H1 (cell line): Measurements from ENCODE around the gene PFDN4. TPM values are rescaled to one million over a fixed set of nuclear protein-coding genes. Genes with fewer than 3 reads are reported as not detected.

ENCODE experiments used
- CTCF ChIA-PET: fragments of 300-600 bp; sonication (Branson Sonifier 250); formaldehyde crosslinking; loops from one replicate; lab custom pipeline; 2021; ENCODE audit not compliant: partially characterized antibody; lab: Charles Lee
- POLR2A ChIA-PET: fragments of 300-600 bp; sonication (Branson Sonifier 250); formaldehyde crosslinking; loops from one replicate; lab custom pipeline; 2021; ENCODE audit warnings: inconsistent platforms; ENCODE audit not compliant: partially characterized antibody; lab: Charles Lee
- DNase-seq, 2 experiments: peaks; one replicate each; pipeline versions ENCODE4 v3.0.0 to v3.0.0-alpha.2; 2010 to 2022; ENCODE audit warnings: low spot score in 2 of 2, low read depth in 1 of 2, mixed read lengths in 1 of 2
- FAIRE-seq: peaks from 2 replicates; lab custom pipeline; 2011; peaks lifted over from hg19 to GRCh38; lab: Jason Lieb, UNC
- H2AFZ ChIP-seq: 2 replicates; pipeline ENCODE4 v1.8.1; 2012; ENCODE audit warnings: low read length, inconsistent platforms
- H2AK5ac ChIP-seq: 2 replicates; pipeline ENCODE4 v1.6.1; 2013; ENCODE audit warnings: low read depth, low read length
- H2BK120ac ChIP-seq: replicated peaks from 2 replicates; pipeline ENCODE3; 2013; ENCODE audit warnings: low read depth, low read length, inconsistent platforms
- H2BK12ac ChIP-seq: 2 replicates; pipeline ENCODE4 v1.6.1; 2013; ENCODE audit warnings: low read depth, low read length
- H2BK15ac ChIP-seq: 2 replicates; pipeline ENCODE4 v1.6.1; 2013; ENCODE audit warnings: low read length
- H2BK20ac ChIP-seq: 2 replicates; pipeline ENCODE4 v1.6.1; 2013; ENCODE audit warnings: low read length
- H2BK5ac ChIP-seq: 2 replicates; pipeline ENCODE4 v1.6.1; 2013; ENCODE audit warnings: low read depth, low read length
- H3K14ac ChIP-seq: 2 replicates; pipeline ENCODE4 v1.6.1; 2013; ENCODE audit warnings: inconsistent platforms; ENCODE audit not compliant: insufficient read length
- H3K18ac ChIP-seq: 2 replicates; pipeline ENCODE4 v1.6.1; 2013; ENCODE audit warnings: low read length; ENCODE audit errors: extremely low read depth
- H3K23ac ChIP-seq: 2 replicates; pipeline ENCODE4 v1.6.1; 2013; ENCODE audit warnings: inconsistent platforms; ENCODE audit not compliant: insufficient read length
- H3K23me2 ChIP-seq: 2 replicates; pipeline ENCODE4 v1.6.1; 2013; ENCODE audit warnings: low read depth, low read length
- H3K27ac ChIP-seq: 2 replicates; pipeline ENCODE4 v1.6.1; 2011; ENCODE audit warnings: low read depth, low read length, inconsistent platforms
- H3K27me3 ChIP-seq, 4 experiments: replicated peaks in 1 of 4; 1 replicate in 1 of 4; 2 replicates in 3 of 4; pipeline versions ENCODE4 v1.6.1 to v1.8.1; 2011 to 2013; ENCODE audit warnings: low read length in 3 of 4, mild to moderate bottlenecking in 3 of 4, inconsistent platforms in 2 of 4, mixed read lengths in 2 of 4, moderate library complexity in 1 of 4; ENCODE audit not compliant: control insufficient read depth in 3 of 4, insufficient read depth in 3 of 4; ENCODE audit errors: extremely low read depth in 1 of 4
- H3K36me3 ChIP-seq, 4 experiments: 2 replicates each; pipeline versions ENCODE4 v1.6.1 to v1.8.1; 2011 to 2013; ENCODE audit warnings: mild to moderate bottlenecking in 4 of 4, low read length in 3 of 4, moderate library complexity in 2 of 4, control low read depth in 1 of 4, inconsistent platforms in 1 of 4; ENCODE audit not compliant: insufficient read depth in 4 of 4, control insufficient read depth in 2 of 4
- H3K4ac ChIP-seq: replicated peaks from 2 replicates; pipeline ENCODE3; 2013; ENCODE audit warnings: low read length, low read depth, mixed read lengths, inconsistent platforms; ENCODE audit not compliant: insufficient read length
- H3K4me1 ChIP-seq, 4 experiments: replicated peaks in 1 of 4; 1 replicate in 1 of 4; 2 replicates in 3 of 4; pipeline versions ENCODE4 v1.6.1 to v1.8.1; 2011 to 2013; ENCODE audit warnings: low read length in 3 of 4, inconsistent platforms in 2 of 4, mixed read lengths in 1 of 4; ENCODE audit not compliant: insufficient read depth in 4 of 4, control insufficient read depth in 3 of 4
- H3K4me2 ChIP-seq, 2 experiments: 2 replicates each; pipeline versions ENCODE4 v1.6.1 to v1.8.1; 2011 to 2013; ENCODE audit warnings: low read depth in 2 of 2, low read length in 2 of 2, control low read depth in 1 of 2, inconsistent platforms in 1 of 2, mild to moderate bottlenecking in 1 of 2; ENCODE audit not compliant: insufficient read depth in 1 of 2
- H3K4me3 ChIP-seq, 4 experiments: fragments of 200-600, 300-600 bp in 1 of 4; sonication (generic), shearing (Covaris generic), sonication (Bioruptor Twin) in 1 of 4; 2 replicates each; pipeline versions ENCODE4 v1.5.1 to v1.8.1; 2011 to 2016; ENCODE audit warnings: low read length in 4 of 4, low read depth in 3 of 4, control low read depth in 2 of 4, inconsistent platforms in 2 of 4, mild to moderate bottlenecking in 2 of 4, mixed read lengths in 1 of 4, moderate library complexity in 1 of 4; ENCODE audit not compliant: insufficient read depth in 2 of 4; ENCODE audit errors: extremely low read depth in 1 of 4
- H3K56ac ChIP-seq: replicated peaks from 2 replicates; pipeline ENCODE3; 2013; ENCODE audit warnings: low read depth, mild to moderate bottlenecking, mixed read lengths, low read length, inconsistent platforms; ENCODE audit not compliant: insufficient read length
- H3K79me1 ChIP-seq: 2 replicates; pipeline ENCODE4 v1.6.1; 2013; ENCODE audit warnings: low read depth, low read length, control low read depth
- H3K79me2 ChIP-seq, 2 experiments: 2 replicates each; pipeline versions ENCODE4 v1.6.1 to v1.8.1; 2012 to 2013; ENCODE audit warnings: low read length in 2 of 2, mild to moderate bottlenecking in 2 of 2, inconsistent platforms in 1 of 2; ENCODE audit not compliant: insufficient read depth in 2 of 2, control insufficient read depth in 1 of 2
- H3K9ac ChIP-seq, 4 experiments: replicated peaks in 1 of 4; 1 replicate in 1 of 4; 2 replicates in 3 of 4; pipeline versions ENCODE4 v1.6.1 to v1.8.1; 2011 to 2013; ENCODE audit warnings: low read depth in 3 of 4, low read length in 3 of 4, control low read depth in 2 of 4, mild to moderate bottlenecking in 2 of 4, moderate library complexity in 2 of 4, inconsistent platforms in 1 of 4; ENCODE audit errors: extremely low read depth in 1 of 4
- H3K9me3 ChIP-seq, 2 experiments: 2 replicates each; pipeline versions ENCODE4 v1.6.1 to v1.8.1; 2012 to 2013; ENCODE audit warnings: mild to moderate bottlenecking in 2 of 2, moderate library complexity in 2 of 2, control low read depth in 1 of 2, inconsistent platforms in 1 of 2, low read depth in 1 of 2, low read length in 1 of 2, mixed read lengths in 1 of 2; ENCODE audit not compliant: insufficient read depth in 2 of 2
- H4K20me1 ChIP-seq, 2 experiments: replicated peaks in 1 of 2; 2 replicates each; pipeline versions ENCODE3 to v1.8.1; 2011 to 2013; ENCODE audit warnings: inconsistent platforms in 2 of 2, low read length in 2 of 2, mild to moderate bottlenecking in 1 of 2; ENCODE audit not compliant: insufficient read depth in 2 of 2, control insufficient read depth in 1 of 2
- H4K5ac ChIP-seq: 2 replicates; pipeline ENCODE4 v1.6.1; 2013; ENCODE audit warnings: low read length, low read depth, mixed read lengths, inconsistent platforms; ENCODE audit not compliant: insufficient read length
- H4K8ac ChIP-seq: 2 replicates; pipeline ENCODE4 v1.8.0; 2013; ENCODE audit warnings: mild to moderate bottlenecking, moderate library complexity, low read length, inconsistent platforms; ENCODE audit not compliant: insufficient read depth; ENCODE audit errors: extremely low read depth
- H4K91ac ChIP-seq: replicated peaks from 2 replicates; pipeline ENCODE3; 2013; ENCODE audit warnings: low read length, mixed read lengths, inconsistent platforms; ENCODE audit not compliant: insufficient read length
- SIN3A ChIP-seq, 2 experiments: IDR thresholded peaks in 1 of 2; conservative IDR thresholded peaks in 1 of 2; 2 replicates each; pipeline ENCODE4 v1.6.1; 2011 to 2012; ENCODE audit warnings: low read length in 2 of 2, improper control_type of control experiment in 1 of 2, low read depth in 1 of 2, mild to moderate bottlenecking in 1 of 2
- WGBS, 2 experiments: shearing (Covaris generic) in 1 of 2; methylation state at CpG; one replicate each; pipeline versions ENCODE4 v1.1.6 to v1.1.7; 2013 to 2015; ENCODE audit warnings: low lambda C conversion rate in 2 of 2, mixed read lengths in 2 of 2, inconsistent platforms in 1 of 2, low coverage in 1 of 2, missing lambda C conversion rate in 1 of 2; ENCODE audit not compliant: insufficient replicate concordance in 2 of 2, insufficient coverage in 1 of 2, insufficient read length in 1 of 2; ENCODE audit errors: extremely low coverage in 1 of 2, missing lambda C conversion rate in 1 of 2; 5-methylcytosine and 5-hydroxymethylcytosine counted together
- polyA plus RNA-seq, 7 experiments: library from polyadenylated mRNA; depleted of rRNA in 3 of 7; stranded (reverse) in 5 of 7; unstranded in 2 of 7; fragments of >200 nt in 5 of 7; fragments of 200-250 nt in 2 of 7; gene quantifications; 1 replicate in 5 of 7; 2 replicates in 1 of 7; 4 replicates in 1 of 7; pipeline versions ENCODE4 v1.2.1 to v1.2.3, GENCODE V29; 2011 to 2013; ENCODE audit warnings: missing spikeins in 2 of 7, mixed read lengths in 2 of 7
- total RNA-seq: library from RNA; stranded (reverse); fragmentation: NEBNext Ultra II Directional; extraction: Animal tissue kit (Norgen Biotek cat#: 25700); gene quantifications from 2 replicates; pipeline ENCODE4 v1.2.1, GENCODE V29; 2021
- TF ChIP-seq, protein P1 (sequence below), 3 experiments: IDR thresholded peaks; 1 replicate in 2 of 3; 2 replicates in 1 of 3; pipeline versions ENCODE4 v1.5.1 to v1.6.1; 2011; ENCODE audit warnings: low read length in 3 of 3, mild to moderate bottlenecking in 3 of 3, inconsistent platforms in 2 of 3, low read depth in 1 of 3, moderate library complexity in 1 of 3; ENCODE audit not compliant: insufficient read depth in 1 of 3; ENCODE audit errors: control extremely low read depth in 1 of 3

PFDN4 gene
- total and polyA plus RNA-seq, 2 of the 8 experiments (the other 6 are each of a cell fraction or from before 2014, with no cell fraction given): 41.9 to 96.8 TPM

DNA sequence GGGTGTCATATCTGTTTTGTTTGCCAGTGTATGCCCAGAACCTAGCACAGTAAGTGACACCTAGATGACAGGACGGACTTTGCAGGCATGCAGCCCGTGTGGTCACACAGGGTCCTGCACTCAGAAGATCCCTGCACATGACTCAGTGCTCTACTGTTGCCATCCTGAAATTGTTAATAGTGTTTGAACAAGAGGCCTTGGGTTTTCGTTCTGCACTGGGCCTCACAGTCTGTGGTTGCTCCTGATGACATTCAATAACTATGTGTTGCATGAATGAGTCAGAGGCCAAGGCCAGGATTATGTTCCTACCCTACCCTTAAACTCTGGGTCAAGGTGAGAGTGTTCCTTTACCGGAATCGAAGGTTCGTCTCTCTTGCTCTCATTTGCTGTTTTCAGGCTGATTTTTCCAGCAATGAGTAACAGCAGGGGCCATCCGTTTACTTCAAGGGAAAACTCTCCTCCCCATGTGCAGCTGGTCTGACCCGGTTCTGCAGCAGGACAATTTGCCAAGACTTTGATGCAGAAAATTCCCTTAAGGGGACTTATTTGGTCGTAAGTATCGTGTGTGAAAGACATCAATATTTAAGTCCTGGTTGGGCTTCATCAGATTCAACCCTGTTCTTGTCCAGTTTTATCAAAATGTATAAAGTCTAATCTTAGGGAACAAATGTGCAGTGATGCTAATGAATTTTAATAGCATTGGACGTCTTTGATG is 13.0 kb upstream of the PFDN4 start:
- Histone ChIP-seq H4K8ac (no peak overlapping the region), H4K5ac (no peak overlapping the region), H3K9me3 (no peaks in the 10 kb centered on the region), H2BK15ac (no peak overlapping the region), H4K20me1 (no peaks in the 10 kb centered on the region), H3K9ac (no peak overlapping the region), H3K27ac (no peak overlapping the region), H3K18ac (no peak overlapping the region), H3K79me2 (no peaks in the 10 kb centered on the region), H2BK5ac (no peak overlapping the region), H3K56ac (no peak overlapping the region), H2AK5ac (no peak overlapping the region), H3K23ac (no peak overlapping the region), H3K4ac (no peak overlapping the region), H3K4me1 (no peaks in the 10 kb centered on the region), H3K79me1 (no peaks in the 10 kb centered on the region), H2BK20ac (no peak overlapping the region), H3K14ac (no peak overlapping the region), H3K36me3 (no peaks in the 10 kb centered on the region), H2AFZ (no peak overlapping the region), H3K27me3 (no peaks in the 10 kb centered on the region), H4K91ac (no peak overlapping the region), H3K4me2 (no peak overlapping the region), H2BK12ac (no peak overlapping the region), H3K23me2 (no peaks in the 10 kb centered on the region), H3K4me3 (no peak overlapping the region), H2BK120ac (no peak overlapping the region)
- CTCF ChIA-PET: interaction anchor here (0.7 to 23.7 kb wide), 8 partner anchors 9 to 453 kb away, joined by 3 to 591 read pairs (median 3); no protein-coding TSS in a partner anchor
- DNase-seq: no peak
- no peak for FAIRE-seq
- TF ChIP-seq SIN3A (conservative IDR thresholded peaks at IDR 0.05 in 1 of 2, IDR thresholded peaks at IDR 0.05 in 1 of 2; ENCODE audit: low read depth in 1 of 2, low read length in 2 of 2): no peak
- TF ChIP-seq, protein P1, sequence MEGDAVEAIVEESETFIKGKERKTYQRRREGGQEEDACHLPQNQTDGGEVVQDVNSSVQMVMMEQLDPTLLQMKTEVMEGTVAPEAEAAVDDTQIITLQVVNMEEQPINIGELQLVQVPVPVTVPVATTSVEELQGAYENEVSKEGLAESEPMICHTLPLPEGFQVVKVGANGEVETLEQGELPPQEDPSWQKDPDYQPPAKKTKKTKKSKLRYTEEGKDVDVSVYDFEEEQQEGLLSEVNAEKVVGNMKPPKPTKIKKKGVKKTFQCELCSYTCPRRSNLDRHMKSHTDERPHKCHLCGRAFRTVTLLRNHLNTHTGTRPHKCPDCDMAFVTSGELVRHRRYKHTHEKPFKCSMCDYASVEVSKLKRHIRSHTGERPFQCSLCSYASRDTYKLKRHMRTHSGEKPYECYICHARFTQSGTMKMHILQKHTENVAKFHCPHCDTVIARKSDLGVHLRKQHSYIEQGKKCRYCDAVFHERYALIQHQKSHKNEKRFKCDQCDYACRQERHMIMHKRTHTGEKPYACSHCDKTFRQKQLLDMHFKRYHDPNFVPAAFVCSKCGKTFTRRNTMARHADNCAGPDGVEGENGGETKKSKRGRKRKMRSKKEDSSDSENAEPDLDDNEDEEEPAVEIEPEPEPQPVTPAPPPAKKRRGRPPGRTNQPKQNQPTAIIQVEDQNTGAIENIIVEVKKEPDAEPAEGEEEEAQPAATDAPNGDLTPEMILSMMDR (IDR thresholded peaks at IDR 0.05; ENCODE audit: control extremely low read depth in 1 of 3, insufficient read depth in 1 of 3, low read depth in 1 of 3, low read length in 3 of 3): peak in 2 of 3 experiments; percentile 45 to 49; a peak in 3 of 4 replicates
- 87% methylated on average over 11 of the region's 11 CpGs; no CpG with 5 or more reads in 1 of the 2 experiments for WGBS, 2 experiments
- POLR2A ChIA-PET: no interaction called here
